IPS-NIHi7 (cell line): Measurements from ENCODE around the gene TMEM191C.
"Not testable (repeated sequence)": the region's sequence is repeated elsewhere in the genome, so short reads cannot be mapped to it uniquely, and the experiment has no call there.

Experiments
- DNase-seq: peaks from one replicate; pipeline ENCODE4 v3.0.0; 2012; ENCODE audit warnings: mixed read lengths; ENCODE audit errors: extremely low spot score

The TMEM191C gene

GRCh38 chr22:21446128-21446826 is 20.9 kb upstream of the TMEM191C start:
- DNase-seq, result no peak

GRCh38 chr22:21446827-21447690 is 20.1 kb upstream of the TMEM191C start:
- DNase-seq, result no peak

DNA sequence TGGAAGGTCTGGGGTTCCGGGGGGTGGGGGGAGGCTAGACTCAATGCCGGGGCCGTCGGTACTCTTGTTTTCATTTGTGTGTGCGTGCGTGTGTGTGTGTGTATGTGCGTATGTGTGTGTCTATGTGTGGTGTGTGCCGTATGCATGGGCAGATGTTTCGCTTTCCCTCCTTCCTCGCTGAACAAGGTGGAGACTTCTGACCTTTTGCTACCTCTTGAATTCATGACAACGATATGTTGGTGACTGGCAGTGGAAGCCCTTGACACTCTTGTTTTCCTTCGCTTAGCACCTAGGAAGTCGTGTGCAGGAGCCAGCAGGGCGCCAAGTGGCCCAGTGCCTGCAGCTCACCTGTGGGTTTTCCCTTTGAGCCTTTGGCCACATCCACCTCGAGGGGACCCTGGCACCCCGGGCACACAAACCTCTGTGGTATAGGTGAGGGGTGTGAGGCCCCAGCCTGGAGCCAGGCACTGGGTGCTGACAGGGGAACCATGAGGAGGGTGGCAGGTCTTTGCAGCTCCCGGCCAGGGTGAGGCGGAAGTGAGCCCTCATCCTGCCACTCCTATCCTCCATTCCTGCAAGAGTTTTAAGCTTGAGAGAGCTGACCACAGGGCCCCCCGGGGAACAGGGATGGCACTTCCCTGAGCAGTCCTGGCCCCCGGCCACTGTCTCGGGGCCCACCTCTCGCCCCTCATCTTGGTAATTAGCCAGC is 19.3 kb upstream of the TMEM191C start:
- peak; percentile 43 for DNase-seq

DNA sequence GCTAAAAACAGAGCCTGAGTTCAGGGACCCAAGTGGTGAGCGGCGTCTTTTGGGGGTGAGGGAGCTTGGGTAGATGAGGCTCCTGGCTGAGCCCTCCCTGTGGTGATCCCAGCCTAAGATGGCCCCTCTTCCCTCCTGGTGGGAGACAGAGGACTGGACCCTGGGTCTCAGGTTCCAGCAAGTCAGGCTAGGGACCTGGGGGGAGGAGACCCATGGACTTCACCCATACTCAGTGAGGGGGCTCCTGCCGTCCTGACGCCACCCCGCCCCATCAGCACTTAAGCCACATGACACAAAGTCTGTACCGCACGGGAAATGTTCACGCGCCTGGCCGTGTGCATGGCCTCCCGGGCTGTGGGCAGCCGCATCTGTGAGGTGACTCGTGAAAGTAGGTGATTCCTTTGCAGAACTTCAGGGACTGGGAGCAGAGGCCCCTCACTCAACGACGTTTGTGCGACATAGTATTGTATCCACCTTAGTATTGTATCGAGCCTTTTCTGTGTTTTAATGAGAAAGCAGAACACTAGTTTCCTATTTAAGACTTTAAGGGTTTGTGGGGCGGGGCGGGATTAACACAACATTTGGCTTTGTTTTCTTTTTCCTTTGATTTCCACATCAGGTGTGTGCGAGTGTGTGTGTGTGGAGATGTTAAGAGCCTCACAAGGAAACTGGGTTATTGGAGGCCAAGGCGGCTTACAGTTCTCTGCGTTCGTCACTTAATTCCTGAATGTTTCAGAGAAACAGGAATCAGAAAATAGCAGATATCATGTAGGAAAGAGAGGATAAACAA is 18.4 kb upstream of the TMEM191C start:
- DNase-seq, result no peak

DNA sequence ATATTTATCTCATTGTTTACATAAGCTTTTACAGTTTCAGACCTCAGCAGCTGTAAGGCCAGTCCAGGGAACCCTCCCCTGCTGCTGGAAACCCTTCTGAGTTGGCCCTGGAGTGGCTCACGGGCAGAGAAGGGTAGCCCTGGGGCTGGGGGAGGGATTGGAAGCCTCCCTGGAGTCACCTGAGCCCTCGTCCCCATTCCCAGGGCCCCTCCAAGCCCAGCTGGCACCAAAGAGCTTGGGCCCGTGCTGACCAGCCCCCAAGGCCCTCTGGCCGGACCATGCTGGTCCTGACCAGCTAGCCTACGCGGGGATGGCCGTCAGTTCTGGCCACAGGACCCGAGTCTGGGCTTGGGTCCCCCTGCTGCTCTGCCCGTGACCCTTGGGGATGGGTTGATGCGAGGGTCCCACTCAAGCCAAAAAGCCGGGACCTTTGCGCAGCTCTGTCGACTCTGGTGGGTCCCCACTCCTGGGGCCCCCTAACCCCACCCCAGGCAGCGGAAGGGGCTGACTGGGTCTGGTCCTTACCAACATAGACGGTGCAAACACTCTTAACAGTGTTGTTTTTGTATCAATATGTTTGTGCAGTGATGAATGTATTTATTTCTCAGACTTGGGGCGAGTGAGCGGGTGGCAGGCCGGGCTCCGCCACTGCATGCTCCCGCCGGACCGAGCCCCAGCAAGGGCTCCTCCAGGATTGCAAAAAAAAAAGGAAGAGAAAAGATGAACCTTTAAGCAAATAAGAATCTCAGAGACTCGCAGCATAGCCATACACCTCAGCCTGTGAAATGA is 17.5 kb upstream of the TMEM191C start:
- no peak for DNase-seq

DNA sequence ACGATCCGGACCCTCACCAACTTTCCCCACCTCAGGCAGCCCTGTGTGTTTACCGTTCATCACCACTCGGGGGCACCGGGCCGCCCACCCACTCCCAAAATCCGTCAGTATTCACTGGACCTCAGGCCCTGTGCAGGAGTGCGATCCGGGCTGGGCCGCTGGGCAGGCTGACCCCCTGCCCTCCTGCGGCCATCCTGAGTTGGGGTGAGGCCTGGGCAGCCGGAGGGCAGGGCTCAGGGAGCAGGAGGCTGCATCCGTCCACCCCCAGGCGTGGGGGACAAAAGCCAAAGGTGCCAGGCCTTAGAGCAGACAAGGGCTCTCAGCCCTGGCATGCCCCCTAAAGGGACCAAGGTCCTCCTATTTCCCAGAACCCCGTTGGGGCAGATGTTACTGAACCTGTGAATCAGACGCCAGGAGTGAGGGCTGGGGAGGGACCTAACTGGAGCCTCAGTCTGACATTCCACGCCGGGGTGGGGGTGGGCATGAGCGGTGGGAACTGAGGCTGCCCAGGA is 16.8 kb upstream of the TMEM191C start:
- DNase-seq, result peak; percentile 25

DNA sequence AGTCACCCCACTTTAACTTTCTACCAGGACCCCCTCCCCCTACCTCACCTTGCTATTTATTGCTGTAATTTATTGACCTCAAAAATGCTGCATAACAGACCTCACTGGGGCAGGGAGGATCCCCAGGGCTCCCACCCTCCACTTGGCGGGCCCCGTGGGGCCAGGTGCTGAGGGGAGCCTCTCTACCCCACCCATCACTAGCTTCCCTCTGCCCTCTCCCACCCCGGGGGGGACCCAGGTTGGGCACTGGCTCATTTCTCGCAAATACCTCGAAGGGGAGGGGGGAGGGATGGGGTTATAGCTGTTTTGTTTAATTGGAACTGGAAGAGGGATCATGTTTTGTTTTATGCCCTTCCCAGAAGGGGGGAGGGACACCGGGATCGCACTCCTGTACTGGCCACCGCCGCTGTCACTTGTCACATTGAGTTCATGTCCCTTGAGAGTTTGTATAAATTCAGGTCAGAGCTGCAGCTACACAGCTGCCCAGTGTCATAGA is 16.3 kb upstream of the TMEM191C start:
- no peak for DNase-seq

- DNase-seq, result no peak
Measured at GRCh38 chr22:21451545-21452520, 15.4 kb upstream of the TMEM191C start.

DNA sequence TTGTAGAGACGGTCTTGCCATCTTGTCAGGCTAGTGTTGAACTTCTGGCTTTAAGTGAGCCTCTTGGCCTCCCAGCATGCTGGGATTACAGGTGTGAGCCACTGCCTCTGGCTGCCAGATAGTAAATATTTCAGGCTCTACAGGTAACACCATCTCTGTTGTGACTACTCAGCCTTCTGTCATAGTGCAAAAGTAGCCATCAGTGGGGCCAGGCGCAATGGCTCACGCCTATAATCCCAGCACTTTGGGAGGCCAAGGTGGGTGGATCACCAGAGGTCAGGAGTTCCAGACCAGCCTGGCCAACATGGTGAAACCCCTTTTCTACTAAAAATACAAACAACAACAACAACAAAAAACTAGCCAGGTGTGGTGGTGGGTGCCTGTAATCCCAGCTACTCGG is 14.5 kb upstream of the TMEM191C start:
- not testable (repeated sequence) for DNase-seq

DNA sequence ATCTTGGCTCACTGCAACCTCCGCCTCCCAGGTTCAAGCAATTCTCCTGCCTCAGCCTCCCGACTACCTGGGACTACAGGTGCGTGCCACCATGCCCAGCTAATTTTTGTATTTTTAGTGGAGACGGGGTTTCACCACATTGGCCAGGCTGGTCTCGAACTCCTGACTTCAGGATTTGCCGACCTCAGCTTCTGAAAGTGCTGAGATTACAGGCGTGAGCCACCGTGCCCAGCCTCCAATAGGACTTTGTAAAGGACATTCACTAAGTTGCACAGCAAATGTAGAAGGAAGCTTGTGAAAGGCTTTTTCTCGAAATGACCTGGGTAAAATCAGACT is 12.2 kb upstream of the TMEM191C start:
- DNase-seq, result not testable (repeated sequence)

GRCh38 chr22:21455334-21456089 is 11.7 kb upstream of the TMEM191C start:
- DNase-seq, result no peak

- no peak for DNase-seq
Measured at GRCh38 chr22:21457023-21457787, 10.0 kb upstream of the TMEM191C start.

DNA sequence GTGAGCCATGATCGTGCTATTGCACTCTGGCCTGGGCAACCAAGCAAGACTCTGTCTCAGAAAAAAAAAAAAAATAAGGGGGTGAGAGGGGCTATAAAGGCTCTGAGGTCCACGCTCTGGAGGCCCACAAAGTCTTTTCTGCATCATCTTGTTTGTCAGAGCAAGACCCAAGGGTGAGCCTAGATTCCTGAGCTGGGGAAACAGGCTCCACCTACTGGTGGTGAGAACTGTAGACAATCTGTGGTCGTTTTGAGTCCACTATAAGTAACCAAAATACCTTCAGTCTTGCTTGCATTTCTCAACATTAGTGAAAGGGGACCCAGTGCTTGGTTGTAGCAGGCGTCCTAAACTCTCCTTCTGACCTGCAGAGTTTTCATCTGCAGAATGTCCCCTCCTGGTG is 4.5 kb upstream of the TMEM191C start:
- not testable (repeated sequence) for DNase-seq

DNA sequence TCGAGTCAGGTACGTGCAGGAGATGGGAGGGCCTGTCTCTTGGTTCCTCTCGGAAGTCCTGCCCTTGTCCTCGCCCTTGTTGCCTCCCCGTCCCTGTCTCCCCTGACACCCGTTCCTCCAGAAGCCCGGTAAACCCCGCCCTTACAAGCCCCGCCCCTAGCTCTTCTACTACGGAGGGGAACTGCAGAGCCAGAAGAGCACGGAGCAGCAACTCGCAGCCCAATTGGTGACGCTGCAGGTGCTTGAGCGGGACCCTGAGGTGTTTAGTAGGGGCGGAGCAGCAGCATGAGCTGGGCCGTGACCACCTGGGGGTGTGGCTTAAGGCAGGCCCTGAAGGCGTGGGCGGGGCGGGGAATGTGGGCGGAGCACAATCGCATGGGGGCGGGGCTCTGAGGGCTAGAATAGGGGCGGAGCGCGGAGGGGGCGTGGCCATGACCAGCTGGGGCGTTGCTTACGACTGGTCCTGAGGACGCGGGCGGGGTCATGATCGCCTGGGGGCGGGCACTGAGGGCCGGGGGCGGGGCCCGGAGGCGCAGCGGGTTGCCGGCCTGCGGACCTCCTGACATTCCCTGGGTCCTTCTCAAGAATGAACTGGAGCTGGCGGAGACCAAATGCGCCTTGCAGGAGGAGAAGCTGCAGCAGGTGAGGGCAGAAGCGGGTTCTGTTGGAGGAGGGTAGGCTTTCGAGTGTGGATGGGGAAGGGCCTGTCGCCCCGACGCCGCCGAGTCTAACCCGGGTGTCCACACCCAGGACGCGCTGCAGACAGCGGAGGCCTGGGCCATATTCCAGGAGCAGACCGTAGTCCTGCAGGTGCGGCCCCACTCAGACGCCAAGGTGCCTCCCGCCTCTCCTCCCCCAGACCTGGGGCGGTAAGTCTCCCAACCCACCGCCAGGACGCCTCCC is 1.3 kb downstream of the TMEM191C start:
- not testable (repeated sequence) for DNase-seq

GRCh38 chr22:21469097-21469994 is 2.2 kb downstream of the TMEM191C start:
- not testable (repeated sequence) for DNase-seq

DNA sequence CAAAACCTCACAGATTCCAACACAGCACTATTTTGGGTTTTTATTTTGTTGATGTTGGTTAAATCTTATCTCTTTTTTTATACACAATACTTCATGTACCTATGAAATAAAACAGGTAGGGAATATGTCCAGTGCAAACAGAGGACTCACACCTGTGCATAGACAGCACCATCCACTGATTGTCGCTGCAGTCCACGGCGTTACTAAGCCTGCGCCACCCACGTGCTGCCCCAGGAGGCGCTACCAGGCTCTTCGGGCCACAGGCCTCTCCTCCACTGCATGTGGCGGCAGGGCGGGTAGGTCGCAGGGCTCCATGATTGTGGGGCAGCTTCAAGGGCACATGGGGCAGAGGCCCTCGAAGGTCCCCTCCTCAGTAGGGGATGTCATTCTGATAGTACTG is 5.8 kb downstream of the TMEM191C start:
- not testable (repeated sequence) for DNase-seq
